HG02870 (cell line): ENCODE results near the gene DRC3.

Experiments
- ATAC-seq: cut with Tn5 transposase; IDR thresholded peaks from one replicate; pipeline ENCODE4 v1.9.1; 2021; ENCODE audit warnings: mild to moderate bottlenecking, moderate library complexity; ENCODE audit not compliant: unreplicated experiment

Gene DRC3

GRCh38 chr17:18017958-18018357 is 45.3 kb downstream of the DRC3 start:
- ATAC-seq, result no peak

DNA sequence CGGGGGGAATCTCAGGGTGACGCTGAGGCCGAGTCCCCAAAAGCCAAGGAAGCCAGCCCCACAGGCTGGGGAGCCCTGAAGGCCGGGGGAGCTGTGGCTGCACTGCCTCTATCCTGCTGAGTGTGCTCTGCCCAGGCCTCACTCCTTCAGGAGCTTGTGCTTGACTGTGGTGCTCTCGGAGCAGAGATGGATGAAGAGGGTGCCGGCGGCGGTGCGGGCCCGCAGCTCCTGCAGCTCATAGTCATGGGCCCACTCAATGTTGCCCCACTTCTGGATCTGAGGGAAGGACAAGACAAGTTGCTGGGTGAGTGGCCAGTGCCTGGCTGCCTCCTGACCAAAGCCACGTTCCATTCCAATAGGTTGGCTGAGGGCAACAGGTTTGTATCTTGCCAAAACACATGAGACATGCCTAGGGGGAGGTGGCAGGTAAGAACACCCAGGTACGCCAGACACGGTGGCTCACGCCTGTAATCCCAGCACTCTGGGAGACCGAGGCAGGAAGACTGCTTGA is 45.8 kb downstream of the DRC3 start:
- ATAC-seq, result no peak

DNA sequence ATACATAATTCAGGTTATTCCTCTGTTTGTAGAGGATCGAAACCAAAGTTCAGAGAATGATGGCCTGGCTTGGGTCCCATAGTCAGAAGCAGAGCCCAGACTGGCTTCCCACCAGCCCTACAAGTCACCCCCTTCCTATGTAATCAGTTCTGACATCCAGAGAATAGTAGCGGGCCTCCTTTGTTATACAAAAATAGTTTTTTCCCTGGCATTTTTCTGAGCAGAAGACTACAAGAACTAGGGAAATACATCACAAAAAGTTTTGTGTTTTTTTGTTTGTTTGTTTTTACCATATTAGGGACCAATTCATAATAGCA is 47.1 kb downstream of the DRC3 start:
- no peak for ATAC-seq

- no peak for ATAC-seq
Measured at GRCh38 chr17:18020971-18021370, 48.3 kb downstream of the DRC3 start.

- ATAC-seq, result no peak
Measured at GRCh38 chr17:18021372-18021771, 48.7 kb downstream of the DRC3 start.

GRCh38 chr17:18025241-18025944 is 52.7 kb downstream of the DRC3 start:
- ATAC-seq, result peak; percentile 65

DNA sequence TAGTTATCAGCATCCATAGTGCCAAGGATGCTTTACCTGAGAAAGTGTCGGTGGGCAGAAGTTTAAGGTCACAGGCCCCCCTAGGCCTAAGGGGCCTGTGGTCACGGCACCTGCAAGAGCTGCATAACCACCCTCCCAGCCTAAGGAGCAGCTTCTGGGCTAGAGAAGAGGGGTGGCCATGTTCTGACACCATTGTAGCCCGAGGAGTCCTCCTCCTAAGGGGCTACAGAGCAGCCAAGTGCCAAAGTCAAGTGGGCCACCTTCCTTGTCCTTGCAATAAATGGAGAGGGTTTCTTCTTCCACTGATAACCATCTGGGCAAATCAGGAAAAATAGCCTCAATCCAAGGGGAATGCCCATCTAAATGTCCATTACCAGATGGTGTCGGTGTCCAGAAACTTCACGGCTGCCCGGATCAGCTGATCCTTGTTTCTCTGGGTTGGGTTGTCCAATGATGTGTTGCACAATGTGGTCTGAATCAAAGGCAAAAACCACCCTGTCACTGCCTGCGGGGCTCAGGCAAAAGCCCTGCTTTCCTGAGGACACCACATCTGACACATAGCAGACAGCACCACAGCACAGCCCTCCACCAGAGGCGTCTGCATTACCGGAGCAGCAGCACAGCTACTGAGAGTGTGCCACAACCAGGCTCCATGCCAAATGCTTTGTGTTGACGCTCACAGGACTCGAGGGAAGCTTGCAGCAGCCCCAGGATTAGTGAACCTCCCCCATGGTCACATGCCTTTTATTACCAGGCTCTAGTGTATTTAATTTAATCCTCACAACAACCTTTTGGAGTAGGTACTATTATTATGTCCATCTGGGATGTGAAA is 53.5 kb downstream of the DRC3 start:
- no peak for ATAC-seq

DNA sequence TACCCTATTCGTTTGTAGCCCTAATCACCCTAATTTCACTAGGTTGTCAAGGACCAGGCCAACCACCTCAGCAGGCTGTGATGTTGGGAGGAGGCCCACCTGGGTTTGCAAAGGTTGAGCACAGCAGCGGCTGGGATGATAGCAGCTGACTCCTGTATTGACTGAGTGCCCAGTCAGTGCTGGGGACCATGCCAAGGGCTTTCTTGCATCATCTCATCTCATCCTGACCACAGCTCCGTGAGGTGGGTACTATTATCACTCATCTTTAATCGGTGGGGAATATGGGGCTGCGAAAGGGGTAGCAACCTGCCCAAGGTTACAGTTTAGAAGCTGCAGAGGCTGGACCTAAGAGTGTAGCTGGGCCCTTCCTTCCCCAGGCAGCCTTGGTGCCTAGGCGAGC is 54.6 kb downstream of the DRC3 start:
- no peak for ATAC-seq

GRCh38 chr17:18028114-18028951 is 55.7 kb downstream of the DRC3 start:
- ATAC-seq, result no peak

DNA sequence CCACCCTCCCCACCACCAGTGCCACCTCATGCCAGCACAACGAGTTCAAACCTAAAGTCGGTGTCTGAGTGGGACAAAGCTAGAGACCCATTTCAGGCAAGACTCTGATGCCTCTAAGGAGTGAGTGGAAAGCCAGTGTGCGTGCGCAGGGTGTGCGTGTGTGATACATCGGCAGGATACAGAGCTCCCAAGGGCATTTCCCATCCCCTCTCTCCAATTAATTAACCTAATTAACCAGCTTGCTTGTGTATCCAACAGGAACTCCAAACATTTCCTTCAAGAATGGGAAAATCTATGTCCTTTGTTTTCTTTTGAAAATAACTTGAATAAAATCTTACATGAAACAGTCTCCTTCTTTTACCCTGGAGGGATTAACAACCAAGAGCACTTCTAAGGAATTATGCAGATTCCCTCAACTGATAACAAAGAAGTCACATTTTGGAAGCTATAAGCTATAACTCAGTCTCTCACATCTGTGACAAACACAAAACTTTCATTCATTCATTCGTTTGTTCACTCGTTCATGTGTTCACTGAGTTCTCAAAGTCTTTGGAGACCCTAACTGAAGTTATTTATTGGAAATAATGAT is 56.4 kb downstream of the DRC3 start:
- no peak for ATAC-seq

GRCh38 chr17:18031955-18032354 is 59.3 kb downstream of the DRC3 start:
- ATAC-seq, result no peak

DNA sequence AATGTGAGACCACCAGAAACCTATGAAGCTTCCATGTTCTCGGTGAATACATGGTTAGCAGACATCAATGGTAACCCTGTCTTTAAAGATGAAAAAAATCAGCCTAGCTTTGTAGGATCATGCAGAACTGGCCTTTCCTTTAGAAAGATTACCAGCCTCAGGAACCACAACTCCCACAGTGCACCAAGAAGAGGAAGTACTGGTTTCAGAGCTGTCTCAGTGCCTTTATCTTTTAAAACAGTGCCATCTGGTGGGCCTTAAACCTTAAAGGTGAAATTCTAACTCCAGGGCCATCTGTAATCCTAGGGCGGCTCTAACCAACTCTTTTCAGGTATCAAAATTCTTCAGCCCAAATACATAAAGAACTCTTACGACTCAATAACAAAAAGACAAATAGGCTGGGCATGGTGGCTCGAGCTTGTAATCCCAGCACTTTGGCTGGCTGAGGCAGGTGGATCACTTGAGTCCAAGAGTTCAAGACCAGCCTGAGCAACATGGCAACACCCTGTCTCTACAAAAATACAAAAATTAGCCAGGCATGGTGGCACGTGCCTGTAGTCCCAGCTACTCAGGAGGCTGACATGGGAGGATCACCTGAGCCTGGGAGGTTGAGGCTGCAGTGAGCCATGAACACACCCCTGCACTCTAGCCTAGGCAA is 60.9 kb downstream of the DRC3 start:
- peak; percentile 43 for ATAC-seq

DNA sequence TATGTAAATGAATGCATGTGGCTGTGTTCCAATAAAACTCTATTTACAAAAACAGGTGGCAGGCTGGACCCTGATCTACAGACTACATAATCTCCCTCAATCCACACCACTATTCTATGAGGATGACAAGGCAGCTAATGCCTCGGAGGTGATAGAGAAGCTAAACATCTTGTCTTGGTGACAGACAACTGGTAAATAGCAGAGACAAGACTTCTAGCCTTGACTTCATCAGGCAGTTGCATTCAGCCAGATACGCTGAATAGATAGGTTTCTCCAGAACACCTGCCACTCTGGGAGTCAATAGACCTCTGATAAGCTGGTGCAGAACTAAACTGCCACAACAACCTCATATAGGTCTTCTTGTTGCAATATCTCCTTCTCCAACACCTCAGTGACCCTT is 63.0 kb downstream of the DRC3 start:
- ATAC-seq, result no peak

GRCh38 chr17:18037486-18037885 is 64.8 kb downstream of the DRC3 start:
- no peak for ATAC-seq

- no peak for ATAC-seq
Measured at GRCh38 chr17:18038149-18038850, 65.6 kb downstream of the DRC3 start.

GRCh38 chr17:18038861-18039534 is 66.3 kb downstream of the DRC3 start, which contains the start of the genes ATPAF2 and GID4:
Gene ATPAF2, minus strand, starts transcription at chr17:18039168. Its CDS starts 155 bp downstream, at chr17:18039013.
Gene GID4, plus strand, starts transcription at chr17:18039408. Its CDS starts 57 bp downstream, at chr17:18039465.
- peak; percentile 85 for ATAC-seq

DNA sequence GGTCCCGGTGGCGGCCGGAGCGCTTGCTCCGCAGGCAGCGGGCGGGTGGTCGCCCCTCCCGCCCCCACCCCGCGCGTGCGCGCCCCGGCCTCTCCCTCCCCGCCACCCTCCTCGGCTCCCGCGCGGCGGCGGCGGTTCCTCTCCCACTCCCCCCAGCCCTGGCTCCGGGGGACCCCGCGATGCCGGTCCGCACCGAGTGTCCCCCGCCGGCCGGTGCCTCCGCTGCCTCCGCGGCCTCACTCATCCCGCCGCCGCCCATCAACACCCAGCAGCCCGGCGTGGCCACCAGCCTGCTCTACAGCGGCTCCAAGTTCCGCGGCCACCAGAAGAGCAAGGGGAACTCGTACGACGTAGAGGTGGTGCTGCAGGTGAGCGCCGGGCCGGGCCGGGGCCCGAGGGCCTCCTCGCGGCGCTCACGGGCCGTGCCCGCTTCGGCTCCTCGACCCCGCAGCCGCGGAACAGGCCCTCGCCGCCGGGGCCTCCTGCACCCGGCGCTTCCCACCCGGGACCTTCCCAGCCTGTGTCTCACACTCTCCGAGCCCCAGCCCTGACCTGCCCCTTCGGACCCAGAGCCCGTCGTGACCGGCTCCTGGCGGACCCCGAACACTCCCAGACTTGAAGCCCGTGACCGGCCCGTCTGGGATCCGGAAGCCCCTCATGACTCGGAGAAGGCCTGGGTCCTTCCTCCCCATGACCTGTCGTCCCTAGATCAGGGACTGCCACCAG is 67.0 kb downstream of the DRC3 start:
- peak; percentile 25 for ATAC-seq

DNA sequence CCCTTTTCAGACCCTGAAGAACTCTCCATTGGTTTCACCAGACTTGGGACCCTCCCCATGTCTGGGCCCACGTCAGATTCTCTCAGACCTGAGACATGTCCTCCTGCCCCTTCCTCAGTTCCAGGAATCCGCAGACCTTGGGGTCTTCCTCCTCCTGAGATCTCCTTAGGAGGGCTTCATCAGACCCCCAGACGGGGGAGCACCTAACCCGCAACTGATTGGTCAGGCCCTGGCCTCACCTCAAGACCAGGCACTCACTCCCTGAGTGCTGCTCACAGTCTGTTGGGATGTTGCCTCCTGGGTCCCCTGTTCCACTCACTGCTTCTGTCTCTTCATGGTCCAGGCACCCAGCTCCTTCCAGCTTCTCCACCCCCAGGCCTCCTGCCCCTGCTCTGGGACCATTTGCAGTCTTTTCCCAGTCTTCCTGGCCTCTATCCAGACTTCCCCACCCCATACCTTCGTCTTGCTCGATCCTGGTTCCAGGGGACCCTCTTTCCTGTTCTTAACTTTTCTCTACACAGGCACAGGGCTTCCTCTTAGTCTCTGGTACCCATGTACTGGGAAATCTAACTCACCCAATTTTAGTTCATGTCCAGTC is 67.7 kb downstream of the DRC3 start:
- no peak for ATAC-seq
